GM12864 (cell line): ENCODE results near the gene NAALADL2.

Source experiments
- DNase-seq: peaks from one replicate; pipeline ENCODE4 v3.0.0-alpha.2; 2011; ENCODE audit warnings: low read depth
- H3K4me3 ChIP-seq: 2 replicates; pipeline ENCODE4 v1.5.1; 2011; ENCODE audit warnings: mild to moderate bottlenecking, low read depth, low read length, control low read depth
- CTCF ChIP-seq: IDR thresholded peaks from 2 replicates; pipeline ENCODE4 v1.5.1; 2011; ENCODE audit warnings: low read depth, mild to moderate bottlenecking, moderate library complexity, low read length, control low read depth, inconsistent platforms; ENCODE audit errors: missing control alignments

Gene NAALADL2

DNA sequence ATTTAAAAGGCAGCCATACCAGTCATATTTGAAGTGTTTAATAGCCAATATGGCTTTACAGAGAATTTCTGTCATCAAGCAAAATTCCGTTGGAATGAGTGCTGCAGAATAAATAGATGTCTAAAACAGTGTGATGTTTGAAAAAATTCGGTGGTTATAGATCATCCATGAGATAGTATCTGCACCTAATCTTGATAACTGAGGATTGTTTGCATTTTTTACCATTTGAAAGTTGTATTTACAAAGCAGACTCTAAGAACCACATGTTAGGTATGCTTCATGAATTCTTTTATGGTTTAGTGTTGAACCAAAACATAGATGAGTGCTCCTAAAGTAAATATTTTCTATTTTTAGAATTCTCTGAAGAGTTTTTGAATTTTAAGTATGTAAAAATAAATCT lies 476.1 kb downstream of the NAALADL2 start:
- TF ChIP-seq CTCF, result no peak
- no peak overlapping the region for H3K4me3 ChIP-seq
- DNase-seq, result no peak

- H3K4me3 ChIP-seq, result no peak overlapping the region
- no peak for DNase-seq
- no peak for TF ChIP-seq CTCF
These were observed 477.4 kb downstream of the NAALADL2 start for GRCh38 chr3:175336406-175337133.

DNA sequence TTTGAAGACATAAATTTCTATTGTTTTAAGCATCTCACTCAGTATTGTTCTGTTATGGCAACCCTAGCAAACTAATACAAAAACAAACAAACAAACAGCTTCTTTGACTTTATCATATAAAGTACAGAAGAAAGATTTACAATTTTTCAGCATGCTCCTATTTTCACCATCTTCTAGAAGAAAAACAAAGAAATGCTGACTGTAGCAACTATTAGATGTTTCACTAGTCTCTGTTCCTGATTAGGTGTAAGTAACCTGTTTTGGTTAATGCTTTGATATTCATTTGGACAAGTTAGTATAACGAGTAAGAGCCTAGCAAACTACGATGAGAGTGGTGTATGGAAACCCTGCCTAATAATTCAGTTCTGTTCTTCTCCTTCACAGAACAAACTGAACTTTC lies 478.5 kb downstream of the NAALADL2 start:
- no peak overlapping the region for H3K4me3 ChIP-seq
- TF ChIP-seq CTCF, result no peak
- DNase-seq, result no peak

DNA sequence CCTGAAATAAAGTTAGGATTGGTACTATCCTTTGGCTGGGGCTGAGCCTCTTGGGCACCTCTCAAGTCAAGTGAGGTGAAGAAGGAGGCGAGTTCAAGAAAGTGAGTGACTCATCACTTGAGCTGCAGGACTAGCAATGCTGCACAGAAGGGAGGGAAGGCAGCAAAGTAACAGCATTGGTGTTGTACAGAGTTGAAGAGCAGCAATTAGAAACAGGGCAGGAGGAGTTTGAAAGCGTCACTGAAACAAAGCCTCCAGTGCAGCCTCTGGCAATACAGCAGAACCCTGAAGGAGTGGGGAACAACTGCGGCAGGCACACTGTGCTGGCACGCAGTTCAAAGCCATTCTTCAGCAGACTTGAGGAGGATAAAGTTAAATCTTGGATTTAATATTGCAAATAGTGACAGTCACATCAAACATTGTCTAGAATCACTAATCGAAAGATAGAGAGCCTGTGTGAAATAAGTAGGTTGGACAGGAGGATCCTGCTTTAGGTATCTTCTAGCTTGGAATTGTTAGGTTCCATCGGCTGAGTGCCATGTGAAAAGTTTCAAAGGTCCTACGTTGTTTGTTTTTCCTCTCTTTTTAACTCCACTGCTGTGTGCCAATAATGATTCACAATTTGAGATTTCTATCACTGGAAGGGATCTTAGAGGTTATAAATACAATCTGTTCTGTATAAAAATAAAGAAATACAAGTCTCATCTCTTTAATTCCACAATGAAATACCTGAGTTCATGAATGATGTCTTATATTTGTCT lies 479.8 kb downstream of the NAALADL2 start:
- no peak for DNase-seq
- no peak overlapping the region for H3K4me3 ChIP-seq
- no peak for TF ChIP-seq CTCF

GRCh38 chr3:175340338-175341015 lies 481.3 kb downstream of the NAALADL2 start:
- no peak overlapping the region for H3K4me3 ChIP-seq
- TF ChIP-seq CTCF, result no peak
- no peak for DNase-seq

DNA sequence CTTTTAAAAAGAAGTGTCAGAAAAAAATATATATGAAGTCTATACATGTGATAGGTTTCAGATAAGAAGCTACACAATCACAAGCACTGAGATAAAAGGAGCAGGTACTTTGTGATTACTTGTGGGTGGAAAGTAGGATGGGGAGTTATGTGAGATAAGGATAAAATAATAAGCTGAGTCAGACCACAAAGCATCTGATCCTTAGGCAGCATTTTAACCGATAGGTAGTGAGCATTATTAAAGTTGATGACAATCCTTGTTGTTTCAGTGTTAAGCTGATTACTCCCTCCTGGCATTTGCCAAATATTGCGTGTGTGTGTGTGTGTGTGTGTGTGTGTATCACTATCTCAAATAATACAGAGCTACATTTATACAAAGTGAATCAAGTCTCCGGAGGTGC lies 483.1 kb downstream of the NAALADL2 start:
- no peak for DNase-seq
- no peak for TF ChIP-seq CTCF

GRCh38 chr3:175343946-175344345 lies 484.8 kb downstream of the NAALADL2 start:
- no peak for TF ChIP-seq CTCF
- DNase-seq, result no peak
- no peak overlapping the region for H3K4me3 ChIP-seq

More for the DNA sequence above, 483.1 kb downstream of the NAALADL2 start:
- no peak overlapping the region for H3K4me3 ChIP-seq
